ENCODE measurements around the gene ALDH5A1.

Gene ALDH5A1

GRCh38 chr6:24537771-24538385 lies 43.1 kb downstream of the ALDH5A1 start:
- no peak for DNase-seq
- peaks cover 23 to 36% (median 25%) of the 10 kb centered on the region in 3 donors for H3K36me3 ChIP-seq
- no peak overlapping the region for H3K4me3 ChIP-seq
- intact Hi-C loops (cut with DNase I; ENCODE audit: low total_unique reads): no loop called here
- no peak for TF ChIP-seq CTCF (IDR thresholded peaks at IDR 0.05)
- no peaks in the 10 kb centered on the region for H3K4me1 ChIP-seq
- H3K27ac ChIP-seq: no peak overlapping the region
- no peaks in the 10 kb centered on the region for H3K9me3 ChIP-seq
- H3K27me3 ChIP-seq: no peaks in the 10 kb centered on the region

- intact Hi-C loops (cut with DNase I; ENCODE audit: low total_unique reads): no loop called here
- H3K27me3 ChIP-seq: no peaks in the 10 kb centered on the region
These were observed 44.6 kb downstream of the ALDH5A1 start for GRCh38 chr6:24539416-24539815.

DNA sequence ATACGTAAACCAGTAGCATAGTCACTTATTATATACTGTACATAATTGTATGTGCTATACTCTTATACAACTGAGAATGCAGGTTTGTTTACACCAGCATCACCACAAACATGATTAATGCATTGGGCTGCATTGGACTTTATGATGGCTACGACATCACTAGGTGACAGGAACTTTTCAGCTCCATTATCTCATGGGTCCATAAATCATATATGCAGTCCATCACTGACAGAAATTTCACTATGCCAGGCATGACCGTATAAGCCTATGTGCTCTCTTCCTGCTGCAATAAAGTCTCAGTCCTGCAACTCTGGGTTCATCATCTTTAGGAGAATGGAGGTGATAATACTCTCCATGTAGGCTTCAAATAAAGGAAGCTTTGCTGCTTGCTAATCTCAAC lies 45.4 kb downstream of the ALDH5A1 start:
- H3K27me3 ChIP-seq: no peaks in the 10 kb centered on the region
- intact Hi-C loops (cut with DNase I; ENCODE audit: low total_unique reads): no loop called here
- no peaks in the 10 kb centered on the region for H3K9me3 ChIP-seq
- peaks cover 3 to 14% (median 12%) of the 10 kb centered on the region in 3 donors for H3K36me3 ChIP-seq
- no peaks in the 10 kb centered on the region for H3K4me1 ChIP-seq
- no peak overlapping the region for H3K27ac ChIP-seq
- DNase-seq: no peak
- H3K4me3 ChIP-seq: no peak overlapping the region
- TF ChIP-seq CTCF (IDR thresholded peaks at IDR 0.05): no peak

More at GRCh38 chr6:24539416-24539815, 44.6 kb downstream of the ALDH5A1 start:
- no peaks in the 10 kb centered on the region for H3K9me3 ChIP-seq
- no peak for DNase-seq
- no peak for TF ChIP-seq CTCF (IDR thresholded peaks at IDR 0.05)
- H3K27ac ChIP-seq: no peak overlapping the region
- no peaks in the 10 kb centered on the region for H3K4me1 ChIP-seq
- peaks cover 11 to 22% (median 12%) of the 10 kb centered on the region in 3 donors for H3K36me3 ChIP-seq
- H3K4me3 ChIP-seq: no peak overlapping the region

DNA sequence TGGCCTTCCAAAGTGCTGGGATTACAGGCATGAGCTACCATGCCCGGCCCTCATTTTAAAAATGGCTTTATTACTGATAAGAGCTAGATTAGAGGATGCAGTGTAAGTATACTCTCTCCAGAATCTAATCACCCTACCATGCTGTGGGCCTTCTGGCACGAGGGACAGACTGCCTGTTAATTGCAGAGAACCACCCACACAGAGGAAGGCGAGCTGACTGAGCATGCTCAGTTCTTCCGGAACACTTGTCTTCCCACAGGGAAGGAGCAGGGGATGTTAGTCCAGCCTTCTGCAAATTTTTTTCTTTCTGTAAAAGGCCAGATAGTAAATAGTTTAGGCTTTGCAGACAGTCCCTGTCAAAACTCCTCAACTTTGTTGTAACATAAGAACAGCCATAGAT lies 48.9 kb downstream of the ALDH5A1 start:
- Histone ChIP-seq H3K36me3 (peaks cover 0 to 12% (median 12%) of the 10 kb centered on the region in 3 donors), H3K27me3 (no peaks in the 10 kb centered on the region), H3K4me3 (no peak overlapping the region), H3K9me3 (no peaks in the 10 kb centered on the region), H3K27ac (no peak overlapping the region), H3K4me1 (no peaks in the 10 kb centered on the region)
- TF ChIP-seq CTCF (IDR thresholded peaks at IDR 0.05): no peak
- DNase-seq: no peak
- intact Hi-C loops (cut with DNase I; ENCODE audit: low total_unique reads): no loop called here

GRCh38 chr6:24545183-24545582 lies 50.4 kb downstream of the ALDH5A1 start:
- no peak overlapping the region for H3K27ac ChIP-seq
- no peaks in the 10 kb centered on the region for H3K9me3 ChIP-seq
- peaks cover 0 to 2% (median 0%) of the 10 kb centered on the region in 3 donors for H3K36me3 ChIP-seq
- no peak overlapping the region for H3K4me3 ChIP-seq
- no peak for TF ChIP-seq CTCF (IDR thresholded peaks at IDR 0.05)
- no peak for DNase-seq
- no peaks in the 10 kb centered on the region for H3K27me3 ChIP-seq
- intact Hi-C loops (cut with DNase I; ENCODE audit: low total_unique reads): no loop called here
- no peaks in the 10 kb centered on the region for H3K4me1 ChIP-seq

DNA sequence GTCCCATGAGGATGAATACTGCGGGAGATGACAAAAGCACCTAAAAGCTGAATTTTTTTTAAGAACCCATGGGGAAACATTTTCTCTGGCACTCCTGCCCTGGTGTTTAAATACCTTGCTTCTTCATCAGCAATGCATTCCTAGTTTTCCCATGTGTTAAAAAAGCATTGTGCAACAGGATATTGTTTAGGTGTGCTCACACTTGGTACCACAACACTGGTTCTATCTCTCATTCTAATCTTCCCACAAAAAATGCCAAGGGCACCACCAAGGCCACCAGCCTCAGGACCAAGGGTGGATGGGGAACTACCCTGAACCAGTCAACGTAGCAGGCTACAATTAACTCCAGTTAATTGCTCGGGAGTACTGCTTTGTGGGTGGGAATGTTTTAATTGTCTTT lies 50.9 kb downstream of the ALDH5A1 start:
- no peaks in the 10 kb centered on the region for H3K36me3 ChIP-seq
- no peak for TF ChIP-seq CTCF (IDR thresholded peaks at IDR 0.05)
- no peak for DNase-seq
- intact Hi-C loops (cut with DNase I; ENCODE audit: low total_unique reads): no loop called here
- H3K4me3 ChIP-seq: no peak overlapping the region
- no peaks in the 10 kb centered on the region for H3K4me1 ChIP-seq
- no peak overlapping the region for H3K27ac ChIP-seq
- no peaks in the 10 kb centered on the region for H3K27me3 ChIP-seq
- H3K9me3 ChIP-seq: no peaks in the 10 kb centered on the region
